KMS-11 (cell line): ENCODE data around the gene LAMB1.

Source experiments
- H2AFZ ChIP-seq: fragments of 200-600 bp; sonication (generic); 2 replicates; pipeline ENCODE4 v1.6.1; 2016; ENCODE audit warnings: antibody characterized with exemption, mixed run types, low read depth
- H3K27ac ChIP-seq: fragments of 200-600 bp; sonication (generic); 2 replicates; pipeline ENCODE4 v1.6.1; 2016; ENCODE audit warnings: mild to moderate bottlenecking, mixed run types
- H3K27me3 ChIP-seq: fragments of 200-600 bp; sonication (generic); 2 replicates; pipeline ENCODE4 v1.6.1; 2017; ENCODE audit warnings: mild to moderate bottlenecking, low read depth, mixed run types, moderate library complexity; ENCODE audit not compliant: insufficient read depth
- H3K36me3 ChIP-seq: fragments of 200-600 bp; sonication (generic); 2 replicates; pipeline ENCODE4 v1.6.1; 2017; ENCODE audit warnings: mild to moderate bottlenecking, mixed run types; ENCODE audit not compliant: insufficient read depth
- H3K4me1 ChIP-seq: fragments of 200-600 bp; sonication (generic); 2 replicates; pipeline ENCODE4 v1.6.1; 2016; ENCODE audit warnings: mild to moderate bottlenecking, low read depth, mixed run types; ENCODE audit not compliant: poor library complexity, severe bottlenecking
- H3K4me2 ChIP-seq: fragments of 200-600 bp; sonication (generic); 2 replicates; pipeline ENCODE4 v1.7.0; 2016; ENCODE audit warnings: mild to moderate bottlenecking, mixed run types
- H3K4me3 ChIP-seq: fragments of 200-600 bp; sonication (generic); IDR thresholded peaks from 2 replicates; pipeline ENCODE4 v1.6.1; 2017; ENCODE audit warnings: low read depth, low read length, mixed read lengths; ENCODE audit not compliant: insufficient read depth
- H3K79me2 ChIP-seq: fragments of 200-600 bp; sonication (generic); 2 replicates; pipeline ENCODE4 v1.6.1; 2016; ENCODE audit warnings: low read depth, mixed run types; ENCODE audit not compliant: insufficient read depth
- H3K9ac ChIP-seq: fragments of 200-600 bp; sonication (generic); 2 replicates; pipeline ENCODE4 v1.6.1; 2016; ENCODE audit warnings: mild to moderate bottlenecking, mixed run types
- H4K20me1 ChIP-seq: fragments of 200-600 bp; sonication (generic); 2 replicates; pipeline ENCODE4 v1.6.1; 2016; ENCODE audit warnings: mild to moderate bottlenecking, mixed run types; ENCODE audit not compliant: insufficient read depth
- TF ChIP-seq, protein P1 (sequence below): fragments of 200-600 bp; sonication (generic); conservative IDR thresholded peaks from 2 replicates; pipeline ENCODE4 v1.6.1; 2017; ENCODE audit warnings: low read depth, mild to moderate bottlenecking, antibody characterized with exemption, low read length, moderate library complexity, mixed read lengths

LAMB1 gene

GRCh38 chr7:107939573-107940489 is 63.1 kb downstream of the LAMB1 start:
- no peak overlapping the region for H3K4me3 ChIP-seq
- H3K27me3 ChIP-seq: no peaks in the 10 kb centered on the region
- no peak overlapping the region for H3K4me2 ChIP-seq
- no peak overlapping the region for H2AFZ ChIP-seq
- no peaks in the 10 kb centered on the region for H3K4me1 ChIP-seq
- H3K27ac ChIP-seq: no peak overlapping the region
- TF ChIP-seq, protein P1, sequence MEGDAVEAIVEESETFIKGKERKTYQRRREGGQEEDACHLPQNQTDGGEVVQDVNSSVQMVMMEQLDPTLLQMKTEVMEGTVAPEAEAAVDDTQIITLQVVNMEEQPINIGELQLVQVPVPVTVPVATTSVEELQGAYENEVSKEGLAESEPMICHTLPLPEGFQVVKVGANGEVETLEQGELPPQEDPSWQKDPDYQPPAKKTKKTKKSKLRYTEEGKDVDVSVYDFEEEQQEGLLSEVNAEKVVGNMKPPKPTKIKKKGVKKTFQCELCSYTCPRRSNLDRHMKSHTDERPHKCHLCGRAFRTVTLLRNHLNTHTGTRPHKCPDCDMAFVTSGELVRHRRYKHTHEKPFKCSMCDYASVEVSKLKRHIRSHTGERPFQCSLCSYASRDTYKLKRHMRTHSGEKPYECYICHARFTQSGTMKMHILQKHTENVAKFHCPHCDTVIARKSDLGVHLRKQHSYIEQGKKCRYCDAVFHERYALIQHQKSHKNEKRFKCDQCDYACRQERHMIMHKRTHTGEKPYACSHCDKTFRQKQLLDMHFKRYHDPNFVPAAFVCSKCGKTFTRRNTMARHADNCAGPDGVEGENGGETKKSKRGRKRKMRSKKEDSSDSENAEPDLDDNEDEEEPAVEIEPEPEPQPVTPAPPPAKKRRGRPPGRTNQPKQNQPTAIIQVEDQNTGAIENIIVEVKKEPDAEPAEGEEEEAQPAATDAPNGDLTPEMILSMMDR: no peak
- no peaks in the 10 kb centered on the region for H3K79me2 ChIP-seq
- no peaks in the 10 kb centered on the region for H4K20me1 ChIP-seq
- no peak overlapping the region for H3K9ac ChIP-seq
- no peaks in the 10 kb centered on the region for H3K36me3 ChIP-seq

GRCh38 chr7:107938456-107939250 is 64.3 kb downstream of the LAMB1 start:
- TF ChIP-seq, protein P1: no peak
- no peak overlapping the region for H2AFZ ChIP-seq
- no peaks in the 10 kb centered on the region for H3K79me2 ChIP-seq
- no peak overlapping the region for H3K9ac ChIP-seq
- H3K27me3 ChIP-seq: no peaks in the 10 kb centered on the region
- H3K27ac ChIP-seq: no peak overlapping the region
- no peak overlapping the region for H3K4me2 ChIP-seq
- H3K4me1 ChIP-seq: no peaks in the 10 kb centered on the region
- no peaks in the 10 kb centered on the region for H4K20me1 ChIP-seq
- no peaks in the 10 kb centered on the region for H3K36me3 ChIP-seq
- H3K4me3 ChIP-seq: no peak overlapping the region

DNA sequence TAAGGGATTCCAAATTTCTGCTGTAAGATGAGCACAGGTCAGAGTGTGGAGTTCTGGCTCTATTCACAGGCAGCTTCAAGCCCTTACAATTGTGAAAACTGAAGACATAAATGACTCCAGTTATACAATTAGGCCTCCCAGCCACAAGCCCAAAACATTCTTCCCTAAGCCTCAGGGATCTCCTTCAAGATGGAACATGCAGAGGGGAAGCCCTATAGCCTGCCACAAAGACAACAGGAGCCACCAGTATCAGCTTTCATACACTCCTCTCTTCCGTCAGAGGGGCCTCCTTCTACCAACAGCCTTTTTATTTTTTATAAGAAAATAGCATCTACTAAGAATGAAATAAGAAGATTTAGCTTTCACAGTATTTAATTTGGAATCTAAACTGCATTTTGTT is 65.4 kb downstream of the LAMB1 start:
- Histone ChIP-seq H2AFZ (no peak overlapping the region), H3K4me2 (no peak overlapping the region), H3K27me3 (no peaks in the 10 kb centered on the region), H3K4me1 (no peaks in the 10 kb centered on the region), H3K27ac (no peak overlapping the region), H4K20me1 (no peaks in the 10 kb centered on the region), H3K36me3 (no peaks in the 10 kb centered on the region), H3K4me3 (no peak overlapping the region), H3K79me2 (no peaks in the 10 kb centered on the region), H3K9ac (no peak overlapping the region)
- TF ChIP-seq, protein P1: no peak

DNA sequence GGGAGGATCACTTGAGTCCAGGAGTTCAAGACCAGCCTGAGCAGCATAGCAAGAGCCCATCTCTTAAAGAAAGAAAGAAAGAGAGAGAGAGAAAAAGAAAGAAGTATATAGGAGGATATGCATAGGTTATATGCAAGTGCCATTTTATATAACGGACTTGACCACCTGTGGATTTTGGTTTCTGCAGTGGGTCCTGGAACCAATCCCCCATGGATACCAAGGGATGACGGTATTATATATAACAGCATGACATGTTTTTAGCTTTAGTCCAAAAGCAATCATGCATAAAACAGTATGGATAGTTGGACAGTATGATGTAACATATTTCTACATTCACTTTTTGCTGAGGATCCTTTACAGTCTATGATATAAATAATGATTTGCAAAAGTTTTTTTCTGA is 66.6 kb downstream of the LAMB1 start:
- no peak overlapping the region for H3K27ac ChIP-seq

More for the DNA sequence above, 66.6 kb downstream of the LAMB1 start:
- H2AFZ ChIP-seq: no peak overlapping the region
- H3K4me2 ChIP-seq: no peak overlapping the region
- no peaks in the 10 kb centered on the region for H3K79me2 ChIP-seq
- H3K4me1 ChIP-seq: no peaks in the 10 kb centered on the region
- H3K36me3 ChIP-seq: no peaks in the 10 kb centered on the region
- H3K4me3 ChIP-seq: no peak overlapping the region
- TF ChIP-seq, protein P1: no peak
- H4K20me1 ChIP-seq: no peaks in the 10 kb centered on the region
- no peaks in the 10 kb centered on the region for H3K27me3 ChIP-seq
- H3K9ac ChIP-seq: no peak overlapping the region
